Common myeloid progenitor, CD34-positive (primary cell): ENCODE results near the gene OTOP3.
"Not testable (repeated sequence)": the region's sequence is repeated elsewhere in the genome, so short reads cannot be mapped to it uniquely, and the experiment has no call there.

Source experiments
- CTCF ChIA-PET: fragments of 350-600 bp; sonication (Branson Sonifier 250); formaldehyde crosslinking; loops from one replicate; lab custom pipeline; 2021; ENCODE audit warnings: antibody characterized with exemption; lab: Charles Lee
- POLR2A ChIA-PET: fragments of 350-600 bp; sonication (Branson Sonifier 250); formaldehyde crosslinking; loops from one replicate; lab custom pipeline; 2021; ENCODE audit warnings: antibody characterized with exemption; lab: Charles Lee
- DNase-seq, 3 donors: peaks; one replicate each; pipeline versions ENCODE4 v3.0.0 to v3.0.0-alpha.2; 2013
- H3K27ac ChIP-seq, 2 experiments: 1 replicate in 1 of 2; 2 replicates in 1 of 2; pipeline ENCODE4 v1.7.0; 2013; ENCODE audit warnings: inconsistent platforms in 2 of 2, low read length in 2 of 2, mild to moderate bottlenecking in 2 of 2, low read depth in 1 of 2, moderate library complexity in 1 of 2; ENCODE audit not compliant: severe bottlenecking in 2 of 2, insufficient read depth in 1 of 2, poor library complexity in 1 of 2
- H3K27me3 ChIP-seq, 5 experiments: replicated peaks in 2 of 5; 1 replicate in 3 of 5; 2 replicates in 2 of 5; pipeline versions ENCODE4 v1.6.1 to v1.7.0; 2013; ENCODE audit warnings: low read length in 4 of 5, mild to moderate bottlenecking in 2 of 5, moderate library complexity in 2 of 5, inconsistent platforms in 1 of 5; ENCODE audit not compliant: insufficient read depth in 5 of 5, control insufficient read depth in 4 of 5
- H3K36me3 ChIP-seq, 4 experiments: 1 replicate in 2 of 4; 2 replicates in 2 of 4; pipeline versions ENCODE4 v1.6.1 to v1.7.0; 2013; ENCODE audit warnings: low read length in 3 of 4, control low read depth in 1 of 4, mild to moderate bottlenecking in 1 of 4; ENCODE audit not compliant: control insufficient read depth in 4 of 4, insufficient read depth in 4 of 4
- H3K4me1 ChIP-seq, 4 experiments: 1 replicate in 3 of 4; 2 replicates in 1 of 4; pipeline versions ENCODE4 v1.6.1 to v1.7.1; 2013; ENCODE audit warnings: low read length in 3 of 4, mild to moderate bottlenecking in 3 of 4, control low read depth in 1 of 4, inconsistent platforms in 1 of 4, moderate library complexity in 1 of 4; ENCODE audit not compliant: control insufficient read depth in 4 of 4, insufficient read depth in 4 of 4; ENCODE audit errors: control extremely low read depth in 1 of 4
- H3K4me3 ChIP-seq, 7 experiments: 1 replicate in 4 of 7; 2 replicates in 3 of 7; pipeline versions ENCODE4 v1.5.1 to v1.7.0; 2013; ENCODE audit warnings: mild to moderate bottlenecking in 7 of 7, low read length in 6 of 7, moderate library complexity in 6 of 7, inconsistent platforms in 2 of 7, low read depth in 2 of 7, control low read depth in 1 of 7; ENCODE audit not compliant: insufficient read depth in 4 of 7, control insufficient read depth in 1 of 7; ENCODE audit errors: extremely low read depth in 1 of 7
- H3K9me3 ChIP-seq, 5 experiments: 1 replicate in 4 of 5; 2 replicates in 1 of 5; pipeline versions ENCODE4 v1.6.1 to v1.7.1; 2013; ENCODE audit warnings: low read length in 4 of 5, mild to moderate bottlenecking in 2 of 5, inconsistent platforms in 1 of 5, low read depth in 1 of 5, moderate library complexity in 1 of 5; ENCODE audit not compliant: control insufficient read depth in 4 of 5, insufficient read depth in 2 of 5; ENCODE audit errors: control extremely low read depth in 1 of 5
- WGBS: methylation state at CpG from one replicate; pipeline ENCODE4 v1.1.5; 2013; ENCODE audit not compliant: insufficient coverage; 5-methylcytosine and 5-hydroxymethylcytosine counted together

Gene OTOP3

GRCh38 chr17:74964988-74965622 is 29.4 kb downstream of the OTOP3 start:
- WGBS, result 83% methylated on average over 12 of the region's 14 CpGs
- peaks cover 0 to 3% (median 0%) of the 10 kb centered on the region in 5 experiments for H3K27me3 ChIP-seq
- H3K4me1 ChIP-seq, result peaks cover 0 to 6% (median 3%) of the 10 kb centered on the region in 4 experiments
- no peaks in the 10 kb centered on the region for H3K9me3 ChIP-seq
- no peak overlapping the region for H3K4me3 ChIP-seq
- CTCF ChIA-PET, result interaction anchor here (6.6 to 8.9 kb wide), 2 partner anchors 7 to 45 kb away, joined by 49 to 154 read pairs; partner anchors contain the start of genes HID1 and MRPL58
- H3K36me3 ChIP-seq, result no peaks in the 10 kb centered on the region
- POLR2A ChIA-PET, result no interaction called here
- DNase-seq, result no peak
- no peak overlapping the region for H3K27ac ChIP-seq

GRCh38 chr17:74968361-74968780 is 32.7 kb downstream of the OTOP3 start:
- Histone ChIP-seq H3K4me3 (no peak overlapping the region), H3K27me3 (peaks cover 0 to 30% (median 16%) of the 10 kb centered on the region in 5 experiments), H3K4me1 (peaks cover 0 to 14% (median 8%) of the 10 kb centered on the region in 4 experiments), H3K36me3 (no peaks in the 10 kb centered on the region), H3K27ac (no peak overlapping the region), H3K9me3 (no peaks in the 10 kb centered on the region)
- DNase-seq, result no peak
- CTCF ChIA-PET, result interaction anchor here (2.2 kb wide), 1 partner anchor 44 kb away, joined by 8 read pairs; the partner anchor contains the start of gene MRPL58
- 100% methylated on average over 2 of the region's 5 CpGs for WGBS
- POLR2A ChIA-PET, result no interaction called here

GRCh38 chr17:74969501-74969900 is 33.8 kb downstream of the OTOP3 start:
- DNase-seq, H3K36me3 ChIP-seq, H3K9me3 ChIP-seq, H3K4me3 ChIP-seq, H3K27ac ChIP-seq: not testable (repeated sequence)
- CTCF ChIA-PET, result interaction anchor here (1.7 to 6.6 kb wide), 3 partner anchors 8 to 43 kb away, joined by 5 to 49 read pairs (median 8); partner anchors contain the start of gene MRPL58
- peaks cover 0 to 41% (median 14%) of the 10 kb centered on the region in 5 experiments for H3K27me3 ChIP-seq
- WGBS, result 100% methylated on average over 3 of the region's 5 CpGs
- H3K4me1 ChIP-seq, result peaks cover 0 to 14% (median 8%) of the 10 kb centered on the region in 4 experiments
- POLR2A ChIA-PET, result interaction anchor here (0.6 kb wide), 1 partner anchor 218 kb away, joined by 3 read pairs; no protein-coding TSS in a partner anchor

- peaks cover 0 to 14% (median 8%) of the 10 kb centered on the region in 4 experiments for H3K4me1 ChIP-seq
- 95% methylated on average over 3 of the region's 3 CpGs for WGBS
- POLR2A ChIA-PET, result no interaction called here
- no peak for DNase-seq
- CTCF ChIA-PET, result interaction anchor here (1.5 to 6.6 kb wide), 3 partner anchors 8 to 17 kb away, joined by 4 to 49 read pairs (median 5); partner anchors contain the start of gene CDR2L
- H3K27me3 ChIP-seq, result peaks cover 0 to 47% (median 17%) of the 10 kb centered on the region in 5 experiments
- H3K27ac ChIP-seq, result no peak overlapping the region
- no peaks in the 10 kb centered on the region for H3K36me3 ChIP-seq
- H3K4me3 ChIP-seq, result no peak overlapping the region
- H3K9me3 ChIP-seq, result no peaks in the 10 kb centered on the region
These were observed 34.7 kb downstream of the OTOP3 start for GRCh38 chr17:74970395-74970794.

DNA sequence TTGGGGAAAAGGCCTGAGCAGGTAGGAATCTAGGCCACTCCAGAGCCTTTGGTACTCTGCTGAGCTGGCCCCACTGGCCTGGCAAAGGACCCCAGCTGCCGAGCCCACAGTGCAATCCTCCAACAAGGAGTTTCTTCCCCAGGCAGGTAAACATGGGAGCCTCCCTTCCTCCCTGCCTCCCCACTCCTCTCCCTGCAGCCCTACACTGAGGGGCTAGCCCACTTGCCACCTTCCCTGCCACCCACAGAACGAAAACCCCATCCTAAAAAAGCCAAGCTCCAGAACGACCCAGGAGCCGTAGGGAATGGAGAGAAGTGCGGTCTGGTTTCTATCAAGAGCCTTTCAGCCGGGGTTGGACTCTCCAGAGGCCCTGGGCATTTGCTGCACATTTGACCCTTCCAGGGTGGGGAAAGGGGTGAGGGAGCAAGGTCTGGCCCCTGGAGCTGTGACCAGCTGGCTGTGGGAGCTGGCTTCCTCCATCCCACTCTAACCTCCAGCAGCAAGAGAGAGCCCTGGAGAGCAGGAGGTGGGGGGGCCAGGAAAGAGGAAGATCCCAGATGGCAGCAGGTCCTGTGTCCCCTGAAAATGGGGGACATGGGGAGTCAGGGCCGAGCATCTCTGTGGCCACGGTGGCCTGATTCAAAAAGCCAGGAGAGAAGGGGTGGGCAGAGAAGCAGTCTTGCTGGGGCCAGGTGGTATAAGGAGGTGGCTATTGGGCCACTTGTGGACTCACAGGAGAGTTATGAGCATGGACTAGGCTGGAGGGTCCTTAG is 35.6 kb downstream of the OTOP3 start:
- POLR2A ChIA-PET, result interaction anchor here (0.9 to 1.0 kb wide), 2 partner anchors 9 to 16 kb away, joined by 3 read pairs; partner anchors contain the start of gene CDR2L
- Histone ChIP-seq H3K4me3 (no peak overlapping the region), H3K36me3 (no peaks in the 10 kb centered on the region), H3K4me1 (peaks cover 0 to 14% (median 8%) of the 10 kb centered on the region in 4 experiments), H3K9me3 (no peaks in the 10 kb centered on the region), H3K27me3 (peaks cover 0 to 49% (median 17%) of the 10 kb centered on the region in 5 experiments), H3K27ac (no peak overlapping the region)
- WGBS, result 97% methylated on average over 8 of the region's 8 CpGs
- no peak for DNase-seq
- CTCF ChIA-PET, result interaction anchor here (1.1 to 6.6 kb wide), 4 partner anchors 9 to 52 kb away, joined by 4 to 49 read pairs (median 4); partner anchors contain the start of genes CDR2L and MRPL58

GRCh38 chr17:74971842-74972106 is 36.1 kb downstream of the OTOP3 start:
- DNase-seq, result no peak
- Histone ChIP-seq H3K27ac (no peak overlapping the region), H3K27me3 (peaks cover 0 to 49% (median 17%) of the 10 kb centered on the region in 5 experiments), H3K36me3 (no peaks in the 10 kb centered on the region), H3K4me1 (peaks cover 0 to 14% (median 8%) of the 10 kb centered on the region in 4 experiments), H3K4me3 (peak overlapping the region in 3 of 7 experiments; percentile 63 to 78 (median 65)), H3K9me3 (no peaks in the 10 kb centered on the region)
- POLR2A ChIA-PET, result interaction anchor here (0.9 to 1.0 kb wide), 3 partner anchors 10 to 16 kb away, joined by 3 read pairs; partner anchors contain the start of gene CDR2L
- CTCF ChIA-PET, result interaction anchor here (1.1 to 6.6 kb wide), 5 partner anchors 10 to 63 kb away, joined by 3 to 49 read pairs (median 4); partner anchors contain the start of genes CDR2L and MRPL58
- WGBS, result 28% methylated on average over 9 of the region's 9 CpGs
